ENCODE measurements around the gene TMPRSS9. TPM values are rescaled to one million over a fixed set of nuclear protein-coding genes. Genes with fewer than 3 reads are reported as not detected.

TMPRSS9 gene
- total and polyA plus RNA-seq, 2 of the 13 experiments (the other 11 are each of a cell fraction or from before 2014, with no cell fraction given), result 2.5 to 5.2 TPM

- TF ChIP-seq NR3C1 (CRISPR knock-in tag; IDR thresholded peaks at IDR 0.05) (no peak), ZKSCAN5 (CRISPR knock-in tag; IDR thresholded peaks at IDR 0.05) (no peak), NFIB (CRISPR knock-in tag; IDR thresholded peaks at IDR 0.05; ENCODE audit: borderline replicate concordance) (no peak), MEIS1 (CRISPR knock-in tag; IDR thresholded peaks at IDR 0.05; ENCODE audit: borderline replicate concordance) (peak; percentile 48; the same call in 1 of the 2 replicates), TGIF2 (CRISPR knock-in tag; IDR thresholded peaks at IDR 0.05) (no peak; the same call in 1 of the 2 replicates), ZNF589 (CRISPR knock-in tag; conservative IDR thresholded peaks at IDR 0.05) (0 out of 2 replicates have a peak, but pooled peaks have one; percentile 37), ZBTB49 (CRISPR knock-in tag; IDR thresholded peaks at IDR 0.05; ENCODE audit: borderline replicate concordance) (no peak), ZNF75D (CRISPR knock-in tag; IDR thresholded peaks at IDR 0.05; ENCODE audit: borderline replicate concordance) (peak; percentile 76; the same call in 1 of the 2 replicates), ZNF224 (CRISPR knock-in tag; IDR thresholded peaks at IDR 0.05) (no peak), CCAR2 (optimal IDR thresholded peaks at IDR 0.05; ENCODE audit: low read depth, low read length) (peak; percentile 100), NRL (CRISPR knock-in tag; IDR thresholded peaks at IDR 0.05; ENCODE audit: borderline replicate concordance) (peak; percentile 46; the same call in 1 of the 2 replicates), ZMYM3 (CRISPR knock-in tag; IDR thresholded peaks at IDR 0.05) (peak; percentile 93), ZNF30 (CRISPR knock-in tag; IDR thresholded peaks at IDR 0.05) (no peak), CENPT (CRISPR knock-in tag; IDR thresholded peaks at IDR 0.05; ENCODE audit: low read depth) (no peak), CBX5 (CRISPR knock-in tag; IDR thresholded peaks at IDR 0.05; ENCODE audit: borderline replicate concordance) (peak; percentile 54; the same call in 1 of the 2 replicates)
- TF ChIP-seq, protein P1, sequence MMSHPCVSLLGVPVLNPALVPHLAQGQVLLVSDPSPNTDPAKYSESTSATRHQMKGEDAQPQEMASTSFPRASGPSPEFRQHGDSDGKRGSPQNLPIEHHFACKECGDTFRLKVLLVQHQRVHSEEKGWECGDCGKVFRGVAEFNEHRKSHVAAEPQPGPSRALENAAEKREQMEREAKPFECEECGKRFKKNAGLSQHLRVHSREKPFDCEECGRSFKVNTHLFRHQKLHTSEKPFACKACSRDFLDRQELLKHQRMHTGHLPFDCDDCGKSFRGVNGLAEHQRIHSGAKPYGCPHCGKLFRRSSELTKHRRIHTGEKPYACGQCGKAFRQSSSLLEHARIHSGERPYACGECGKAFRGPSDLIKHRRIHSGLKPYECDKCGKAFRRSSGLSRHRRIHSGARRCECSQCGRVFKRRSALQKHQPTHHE (CRISPR knock-in tag; IDR thresholded peaks at IDR 0.05; ENCODE audit: borderline replicate concordance), result peak; percentile 83; the same call in 1 of the 2 replicates
- TF ChIP-seq, protein P2, sequence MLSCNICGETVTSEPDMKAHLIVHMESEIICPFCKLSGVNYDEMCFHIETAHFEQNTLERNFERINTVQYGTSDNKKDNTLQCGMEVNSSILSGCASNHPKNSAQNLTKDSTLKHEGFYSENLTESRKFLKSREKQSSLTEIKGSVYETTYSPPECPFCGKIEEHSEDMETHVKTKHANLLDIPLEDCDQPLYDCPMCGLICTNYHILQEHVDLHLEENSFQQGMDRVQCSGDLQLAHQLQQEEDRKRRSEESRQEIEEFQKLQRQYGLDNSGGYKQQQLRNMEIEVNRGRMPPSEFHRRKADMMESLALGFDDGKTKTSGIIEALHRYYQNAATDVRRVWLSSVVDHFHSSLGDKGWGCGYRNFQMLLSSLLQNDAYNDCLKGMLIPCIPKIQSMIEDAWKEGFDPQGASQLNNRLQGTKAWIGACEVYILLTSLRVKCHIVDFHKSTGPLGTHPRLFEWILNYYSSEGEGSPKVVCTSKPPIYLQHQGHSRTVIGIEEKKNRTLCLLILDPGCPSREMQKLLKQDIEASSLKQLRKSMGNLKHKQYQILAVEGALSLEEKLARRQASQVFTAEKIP (CRISPR knock-in tag; IDR thresholded peaks at IDR 0.05; ENCODE audit: borderline replicate concordance), result no peak
- TF ChIP-seq, protein P3, sequence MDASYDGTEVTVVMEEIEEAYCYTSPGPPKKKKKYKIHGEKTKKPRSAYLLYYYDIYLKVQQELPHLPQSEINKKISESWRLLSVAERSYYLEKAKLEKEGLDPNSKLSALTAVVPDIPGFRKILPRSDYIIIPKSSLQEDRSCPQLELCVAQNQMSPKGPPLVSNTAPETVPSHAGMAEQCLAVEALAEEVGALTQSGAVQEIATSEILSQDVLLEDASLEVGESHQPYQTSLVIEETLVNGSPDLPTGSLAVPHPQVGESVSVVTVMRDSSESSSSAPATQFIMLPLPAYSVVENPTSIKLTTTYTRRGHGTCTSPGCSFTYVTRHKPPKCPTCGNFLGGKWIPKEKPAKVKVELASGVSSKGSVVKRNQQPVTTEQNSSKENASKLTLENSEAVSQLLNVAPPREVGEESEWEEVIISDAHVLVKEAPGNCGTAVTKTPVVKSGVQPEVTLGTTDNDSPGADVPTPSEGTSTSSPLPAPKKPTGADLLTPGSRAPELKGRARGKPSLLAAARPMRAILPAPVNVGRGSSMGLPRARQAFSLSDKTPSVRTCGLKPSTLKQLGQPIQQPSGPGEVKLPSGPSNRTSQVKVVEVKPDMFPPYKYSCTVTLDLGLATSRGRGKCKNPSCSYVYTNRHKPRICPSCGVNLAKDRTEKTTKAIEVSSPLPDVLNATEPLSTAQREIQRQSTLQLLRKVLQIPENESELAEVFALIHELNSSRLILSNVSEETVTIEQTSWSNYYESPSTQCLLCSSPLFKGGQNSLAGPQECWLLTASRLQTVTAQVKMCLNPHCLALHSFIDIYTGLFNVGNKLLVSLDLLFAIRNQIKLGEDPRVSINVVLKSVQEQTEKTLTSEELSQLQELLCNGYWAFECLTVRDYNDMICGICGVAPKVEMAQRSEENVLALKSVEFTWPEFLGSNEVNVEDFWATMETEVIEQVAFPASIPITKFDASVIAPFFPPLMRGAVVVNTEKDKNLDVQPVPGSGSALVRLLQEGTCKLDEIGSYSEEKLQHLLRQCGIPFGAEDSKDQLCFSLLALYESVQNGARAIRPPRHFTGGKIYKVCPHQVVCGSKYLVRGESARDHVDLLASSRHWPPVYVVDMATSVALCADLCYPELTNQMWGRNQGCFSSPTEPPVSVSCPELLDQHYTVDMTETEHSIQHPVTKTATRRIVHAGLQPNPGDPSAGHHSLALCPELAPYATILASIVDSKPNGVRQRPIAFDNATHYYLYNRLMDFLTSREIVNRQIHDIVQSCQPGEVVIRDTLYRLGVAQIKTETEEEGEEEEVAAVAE (CRISPR knock-in tag; IDR thresholded peaks at IDR 0.05; ENCODE audit: borderline replicate concordance), result no peak
These were observed 102.8 kb downstream of the TMPRSS9 start (continued) for GRCh38 chr19:2462635-2463421.
